Smooth muscle cell of the umbilical artery (primary cell): ENCODE results near the gene ATXN3L. TPM values are rescaled to one million over a fixed set of nuclear protein-coding genes. Genes with fewer than 3 reads are reported as not detected.

ENCODE experiments used
- total RNA-seq: library from RNA; depleted of rRNA; stranded (reverse); fragments of >200 nt; gene quantifications from 2 replicates; pipeline ENCODE4 v1.2.3, GENCODE V29; 2014

ATXN3L gene
- not detected in 2 replicates for total RNA-seq

DNA sequence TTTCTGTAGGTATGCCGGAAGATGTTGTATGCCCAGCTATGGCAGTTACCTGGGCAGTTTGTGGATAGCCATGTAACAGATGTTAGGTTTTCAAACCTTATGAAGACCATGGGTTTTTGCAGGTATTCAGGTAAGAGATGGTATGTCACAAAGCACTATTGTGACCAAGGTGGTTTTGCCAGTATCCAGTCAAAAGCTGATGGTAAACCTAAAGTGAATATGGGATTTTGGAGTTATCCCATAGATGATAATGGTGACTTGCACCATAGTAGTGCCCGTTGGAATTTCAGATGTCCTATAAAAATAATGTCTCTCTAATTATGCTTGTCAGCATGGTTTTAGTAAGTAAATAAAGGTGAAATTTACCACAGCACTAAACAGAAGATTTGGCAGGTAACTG lies at the start of gene ATXN3L:
ATXN3L (minus strand) TSS at position 101 of the 400 bp plus-strand sequence. CDS start 119 bp downstream, outside the sequence.

Other genes with a start within 250 kb of the ATXN3L start
- not detected in 2 replicates for gene EGFL6, start 249.5 kb upstream of the ATXN3L start, total RNA-seq